MM.1S (cell line): Measurements from ENCODE around the gene MYOF.

Source experiments
- EZH2 ChIP-seq: fragments of 300-600 bp; sonication (generic); optimal IDR thresholded peaks from 2 replicates; pipeline ENCODE3; 2017; ENCODE audit warnings: low read depth, mild to moderate bottlenecking, antibody characterized with exemption, low read length, mixed read lengths
- TF ChIP-seq, protein P1 (sequence below): fragments of 300-600 bp; sonication (generic); IDR thresholded peaks from 2 replicates; pipeline ENCODE4 v1.5.1; 2016; ENCODE audit warnings: antibody characterized with exemption, low read length, mixed read lengths

DNA sequence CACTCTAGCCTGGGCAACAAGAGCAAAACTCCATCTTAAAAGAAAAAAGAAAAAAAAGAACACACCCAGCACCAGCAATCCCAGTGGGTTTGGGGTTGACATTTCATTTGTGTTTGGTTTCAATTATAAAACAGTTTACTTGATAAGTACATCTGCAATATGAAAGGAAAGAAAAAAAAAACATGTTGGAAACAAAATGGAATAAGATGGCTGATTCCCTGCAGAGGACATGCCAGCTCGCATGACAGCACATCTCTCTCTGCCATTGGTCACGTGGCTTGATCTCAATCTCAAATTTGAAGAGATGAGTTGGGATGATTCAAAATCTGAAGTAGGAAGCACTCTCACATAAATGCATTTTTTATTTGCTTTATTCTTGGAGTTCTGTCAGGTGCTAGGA lies 28.0 kb downstream of the MYOF start:
- TF ChIP-seq EZH2 = no peak
- TF ChIP-seq, protein P1, sequence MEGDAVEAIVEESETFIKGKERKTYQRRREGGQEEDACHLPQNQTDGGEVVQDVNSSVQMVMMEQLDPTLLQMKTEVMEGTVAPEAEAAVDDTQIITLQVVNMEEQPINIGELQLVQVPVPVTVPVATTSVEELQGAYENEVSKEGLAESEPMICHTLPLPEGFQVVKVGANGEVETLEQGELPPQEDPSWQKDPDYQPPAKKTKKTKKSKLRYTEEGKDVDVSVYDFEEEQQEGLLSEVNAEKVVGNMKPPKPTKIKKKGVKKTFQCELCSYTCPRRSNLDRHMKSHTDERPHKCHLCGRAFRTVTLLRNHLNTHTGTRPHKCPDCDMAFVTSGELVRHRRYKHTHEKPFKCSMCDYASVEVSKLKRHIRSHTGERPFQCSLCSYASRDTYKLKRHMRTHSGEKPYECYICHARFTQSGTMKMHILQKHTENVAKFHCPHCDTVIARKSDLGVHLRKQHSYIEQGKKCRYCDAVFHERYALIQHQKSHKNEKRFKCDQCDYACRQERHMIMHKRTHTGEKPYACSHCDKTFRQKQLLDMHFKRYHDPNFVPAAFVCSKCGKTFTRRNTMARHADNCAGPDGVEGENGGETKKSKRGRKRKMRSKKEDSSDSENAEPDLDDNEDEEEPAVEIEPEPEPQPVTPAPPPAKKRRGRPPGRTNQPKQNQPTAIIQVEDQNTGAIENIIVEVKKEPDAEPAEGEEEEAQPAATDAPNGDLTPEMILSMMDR = no peak
